H1 (cell line): ENCODE results near the gene MX1. TPM values are rescaled to one million over a fixed set of nuclear protein-coding genes. Genes with fewer than 3 reads are reported as not detected.

Experiments used
- CTCF ChIA-PET: fragments of 300-600 bp; sonication (Branson Sonifier 250); formaldehyde crosslinking; loops from one replicate; lab custom pipeline; 2021; ENCODE audit not compliant: partially characterized antibody; lab: Charles Lee
- POLR2A ChIA-PET: fragments of 300-600 bp; sonication (Branson Sonifier 250); formaldehyde crosslinking; loops from one replicate; lab custom pipeline; 2021; ENCODE audit warnings: inconsistent platforms; ENCODE audit not compliant: partially characterized antibody; lab: Charles Lee
- DNase-seq, 2 experiments: peaks; one replicate each; pipeline versions ENCODE4 v3.0.0 to v3.0.0-alpha.2; 2010 to 2022; ENCODE audit warnings: low spot score in 2 of 2, low read depth in 1 of 2, mixed read lengths in 1 of 2
- FAIRE-seq: peaks from 2 replicates; lab custom pipeline; 2011; peaks lifted over from hg19 to GRCh38; lab: Jason Lieb, UNC
- H2AFZ ChIP-seq: 2 replicates; pipeline ENCODE4 v1.8.1; 2012; ENCODE audit warnings: low read length, inconsistent platforms
- H2AK5ac ChIP-seq: 2 replicates; pipeline ENCODE4 v1.6.1; 2013; ENCODE audit warnings: low read depth, low read length
- H2BK120ac ChIP-seq: replicated peaks from 2 replicates; pipeline ENCODE3; 2013; ENCODE audit warnings: low read depth, low read length, inconsistent platforms
- H2BK12ac ChIP-seq: 2 replicates; pipeline ENCODE4 v1.6.1; 2013; ENCODE audit warnings: low read depth, low read length
- H2BK15ac ChIP-seq: 2 replicates; pipeline ENCODE4 v1.6.1; 2013; ENCODE audit warnings: low read length
- H2BK20ac ChIP-seq: 2 replicates; pipeline ENCODE4 v1.6.1; 2013; ENCODE audit warnings: low read length
- H2BK5ac ChIP-seq: 2 replicates; pipeline ENCODE4 v1.6.1; 2013; ENCODE audit warnings: low read depth, low read length
- H3K14ac ChIP-seq: 2 replicates; pipeline ENCODE4 v1.6.1; 2013; ENCODE audit warnings: inconsistent platforms; ENCODE audit not compliant: insufficient read length
- H3K18ac ChIP-seq: 2 replicates; pipeline ENCODE4 v1.6.1; 2013; ENCODE audit warnings: low read length; ENCODE audit errors: extremely low read depth
- H3K23ac ChIP-seq: 2 replicates; pipeline ENCODE4 v1.6.1; 2013; ENCODE audit warnings: inconsistent platforms; ENCODE audit not compliant: insufficient read length
- H3K23me2 ChIP-seq: 2 replicates; pipeline ENCODE4 v1.6.1; 2013; ENCODE audit warnings: low read depth, low read length
- H3K27ac ChIP-seq: 2 replicates; pipeline ENCODE4 v1.6.1; 2011; ENCODE audit warnings: low read depth, low read length, inconsistent platforms
- H3K27me3 ChIP-seq, 4 experiments: replicated peaks in 1 of 4; 1 replicate in 1 of 4; 2 replicates in 3 of 4; pipeline versions ENCODE4 v1.6.1 to v1.8.1; 2011 to 2013; ENCODE audit warnings: low read length in 3 of 4, mild to moderate bottlenecking in 3 of 4, inconsistent platforms in 2 of 4, mixed read lengths in 2 of 4, moderate library complexity in 1 of 4; ENCODE audit not compliant: control insufficient read depth in 3 of 4, insufficient read depth in 3 of 4; ENCODE audit errors: extremely low read depth in 1 of 4
- H3K36me3 ChIP-seq, 4 experiments: 2 replicates each; pipeline versions ENCODE4 v1.6.1 to v1.8.1; 2011 to 2013; ENCODE audit warnings: mild to moderate bottlenecking in 4 of 4, low read length in 3 of 4, moderate library complexity in 2 of 4, control low read depth in 1 of 4, inconsistent platforms in 1 of 4; ENCODE audit not compliant: insufficient read depth in 4 of 4, control insufficient read depth in 2 of 4
- H3K4ac ChIP-seq: replicated peaks from 2 replicates; pipeline ENCODE3; 2013; ENCODE audit warnings: low read length, low read depth, mixed read lengths, inconsistent platforms; ENCODE audit not compliant: insufficient read length
- H3K4me1 ChIP-seq, 4 experiments: replicated peaks in 1 of 4; 1 replicate in 1 of 4; 2 replicates in 3 of 4; pipeline versions ENCODE4 v1.6.1 to v1.8.1; 2011 to 2013; ENCODE audit warnings: low read length in 3 of 4, inconsistent platforms in 2 of 4, mixed read lengths in 1 of 4; ENCODE audit not compliant: insufficient read depth in 4 of 4, control insufficient read depth in 3 of 4
- H3K4me2 ChIP-seq, 2 experiments: 2 replicates each; pipeline versions ENCODE4 v1.6.1 to v1.8.1; 2011 to 2013; ENCODE audit warnings: low read depth in 2 of 2, low read length in 2 of 2, control low read depth in 1 of 2, inconsistent platforms in 1 of 2, mild to moderate bottlenecking in 1 of 2; ENCODE audit not compliant: insufficient read depth in 1 of 2
- H3K4me3 ChIP-seq, 4 experiments: fragments of 200-600, 300-600 bp in 1 of 4; sonication (generic), shearing (Covaris generic), sonication (Bioruptor Twin) in 1 of 4; 2 replicates each; pipeline versions ENCODE4 v1.5.1 to v1.8.1; 2011 to 2016; ENCODE audit warnings: low read length in 4 of 4, low read depth in 3 of 4, control low read depth in 2 of 4, inconsistent platforms in 2 of 4, mild to moderate bottlenecking in 2 of 4, mixed read lengths in 1 of 4, moderate library complexity in 1 of 4; ENCODE audit not compliant: insufficient read depth in 2 of 4; ENCODE audit errors: extremely low read depth in 1 of 4
- H3K56ac ChIP-seq: replicated peaks from 2 replicates; pipeline ENCODE3; 2013; ENCODE audit warnings: low read depth, mild to moderate bottlenecking, mixed read lengths, low read length, inconsistent platforms; ENCODE audit not compliant: insufficient read length
- H3K79me1 ChIP-seq: 2 replicates; pipeline ENCODE4 v1.6.1; 2013; ENCODE audit warnings: low read depth, low read length, control low read depth
- H3K79me2 ChIP-seq, 2 experiments: 2 replicates each; pipeline versions ENCODE4 v1.6.1 to v1.8.1; 2012 to 2013; ENCODE audit warnings: low read length in 2 of 2, mild to moderate bottlenecking in 2 of 2, inconsistent platforms in 1 of 2; ENCODE audit not compliant: insufficient read depth in 2 of 2, control insufficient read depth in 1 of 2
- H3K9ac ChIP-seq, 4 experiments: replicated peaks in 1 of 4; 1 replicate in 1 of 4; 2 replicates in 3 of 4; pipeline versions ENCODE4 v1.6.1 to v1.8.1; 2011 to 2013; ENCODE audit warnings: low read depth in 3 of 4, low read length in 3 of 4, control low read depth in 2 of 4, mild to moderate bottlenecking in 2 of 4, moderate library complexity in 2 of 4, inconsistent platforms in 1 of 4; ENCODE audit errors: extremely low read depth in 1 of 4
- H3K9me3 ChIP-seq, 2 experiments: 2 replicates each; pipeline versions ENCODE4 v1.6.1 to v1.8.1; 2012 to 2013; ENCODE audit warnings: mild to moderate bottlenecking in 2 of 2, moderate library complexity in 2 of 2, control low read depth in 1 of 2, inconsistent platforms in 1 of 2, low read depth in 1 of 2, low read length in 1 of 2, mixed read lengths in 1 of 2; ENCODE audit not compliant: insufficient read depth in 2 of 2
- H4K20me1 ChIP-seq, 2 experiments: replicated peaks in 1 of 2; 2 replicates each; pipeline versions ENCODE3 to v1.8.1; 2011 to 2013; ENCODE audit warnings: inconsistent platforms in 2 of 2, low read length in 2 of 2, mild to moderate bottlenecking in 1 of 2; ENCODE audit not compliant: insufficient read depth in 2 of 2, control insufficient read depth in 1 of 2
- H4K5ac ChIP-seq: 2 replicates; pipeline ENCODE4 v1.6.1; 2013; ENCODE audit warnings: low read length, low read depth, mixed read lengths, inconsistent platforms; ENCODE audit not compliant: insufficient read length
- H4K8ac ChIP-seq: 2 replicates; pipeline ENCODE4 v1.8.0; 2013; ENCODE audit warnings: mild to moderate bottlenecking, moderate library complexity, low read length, inconsistent platforms; ENCODE audit not compliant: insufficient read depth; ENCODE audit errors: extremely low read depth
- H4K91ac ChIP-seq: replicated peaks from 2 replicates; pipeline ENCODE3; 2013; ENCODE audit warnings: low read length, mixed read lengths, inconsistent platforms; ENCODE audit not compliant: insufficient read length
- BCL11A ChIP-seq, 2 experiments: IDR thresholded peaks; one replicate each; pipeline ENCODE4 v1.6.1; 2011; ENCODE audit warnings: low read depth in 2 of 2, low read length in 2 of 2, mild to moderate bottlenecking in 2 of 2
- CHD1 ChIP-seq: IDR thresholded peaks from 2 replicates; pipeline ENCODE4 v1.6.1; 2012; ENCODE audit warnings: low read depth, low read length, improper control_type of control experiment
- EP300 ChIP-seq, 2 experiments: IDR thresholded peaks; 1 replicate in 1 of 2; 2 replicates in 1 of 2; pipeline ENCODE4 v1.6.1; 2011 to 2012; ENCODE audit warnings: low read depth in 2 of 2, low read length in 2 of 2, mild to moderate bottlenecking in 2 of 2, borderline replicate concordance in 1 of 2, inconsistent platforms in 1 of 2, moderate library complexity in 1 of 2
- GTF2F1 ChIP-seq: IDR thresholded peaks from 2 replicates; pipeline ENCODE4 v1.6.1; 2012; ENCODE audit warnings: low read depth, low read length, improper control_type of control experiment, borderline replicate concordance
- JUND ChIP-seq: IDR thresholded peaks from 2 replicates; pipeline ENCODE4 v1.6.1; 2011; ENCODE audit warnings: mild to moderate bottlenecking, improper control_type of control experiment, low read length
- RBBP5 ChIP-seq: IDR thresholded peaks from 2 replicates; pipeline ENCODE4 v1.7.1; 2012; ENCODE audit warnings: low read depth, mild to moderate bottlenecking, inconsistent platforms, low read length, moderate library complexity, borderline replicate concordance
- RFX5 ChIP-seq: IDR thresholded peaks from 2 replicates; pipeline ENCODE4 v1.6.1; 2011; ENCODE audit warnings: low read depth, low read length, improper control_type of control experiment, borderline replicate concordance
- SIN3A ChIP-seq, 2 experiments: IDR thresholded peaks in 1 of 2; conservative IDR thresholded peaks in 1 of 2; 2 replicates each; pipeline ENCODE4 v1.6.1; 2011 to 2012; ENCODE audit warnings: low read length in 2 of 2, improper control_type of control experiment in 1 of 2, low read depth in 1 of 2, mild to moderate bottlenecking in 1 of 2
- SIRT6 ChIP-seq: IDR thresholded peaks from one replicate; pipeline ENCODE4 v1.7.1; 2012; ENCODE audit warnings: low read length, inconsistent platforms
- SIX5 ChIP-seq: IDR thresholded peaks from 2 replicates; pipeline ENCODE4 v1.6.1; 2011; ENCODE audit warnings: mild to moderate bottlenecking, low read depth, low read length
- SP2 ChIP-seq: IDR thresholded peaks from 2 replicates; pipeline ENCODE4 v1.6.1; 2012; ENCODE audit warnings: mild to moderate bottlenecking, low read length, inconsistent platforms
- SRF ChIP-seq: IDR thresholded peaks from 2 replicates; pipeline ENCODE4 v1.6.1; 2011; ENCODE audit warnings: mild to moderate bottlenecking, low read depth, low read length, moderate library complexity
- SUZ12 ChIP-seq: fragments of 200-600 bp; sonication (generic); IDR thresholded peaks from 2 replicates; pipeline ENCODE4 v1.6.1; 2012; ENCODE audit warnings: mild to moderate bottlenecking, inconsistent platforms, low read length, moderate library complexity, mixed read lengths
- TAF1 ChIP-seq: IDR thresholded peaks from 2 replicates; pipeline ENCODE4 v1.6.1; 2011; ENCODE audit warnings: mild to moderate bottlenecking, low read depth, low read length
- TBP ChIP-seq: IDR thresholded peaks from 2 replicates; pipeline ENCODE4 v1.6.1; 2011; ENCODE audit warnings: low read depth, low read length, improper control_type of control experiment
- WGBS, 2 experiments: shearing (Covaris generic) in 1 of 2; methylation state at CpG; one replicate each; pipeline versions ENCODE4 v1.1.6 to v1.1.7; 2013 to 2015; ENCODE audit warnings: low lambda C conversion rate in 2 of 2, mixed read lengths in 2 of 2, inconsistent platforms in 1 of 2, low coverage in 1 of 2, missing lambda C conversion rate in 1 of 2; ENCODE audit not compliant: insufficient replicate concordance in 2 of 2, insufficient coverage in 1 of 2, insufficient read length in 1 of 2; ENCODE audit errors: extremely low coverage in 1 of 2, missing lambda C conversion rate in 1 of 2; 5-methylcytosine and 5-hydroxymethylcytosine counted together
- polyA plus RNA-seq, 7 experiments: library from polyadenylated mRNA; depleted of rRNA in 3 of 7; stranded (reverse) in 5 of 7; unstranded in 2 of 7; fragments of >200 nt in 5 of 7; fragments of 200-250 nt in 2 of 7; gene quantifications; 1 replicate in 5 of 7; 2 replicates in 1 of 7; 4 replicates in 1 of 7; pipeline versions ENCODE4 v1.2.1 to v1.2.3, GENCODE V29; 2011 to 2013; ENCODE audit warnings: missing spikeins in 2 of 7, mixed read lengths in 2 of 7
- total RNA-seq: library from RNA; stranded (reverse); fragmentation: NEBNext Ultra II Directional; extraction: Animal tissue kit (Norgen Biotek cat#: 25700); gene quantifications from 2 replicates; pipeline ENCODE4 v1.2.1, GENCODE V29; 2021

Gene MX1
- total and polyA plus RNA-seq, 2 of the 8 experiments (the other 6 are each of a cell fraction or from before 2014, with no cell fraction given), result 3.8 to 5.7 TPM

GRCh38 chr21:41406340-41406739 lies 19.7 kb upstream of the MX1 start:
- POLR2A ChIA-PET, result no interaction called here
- DNase-seq (no peak), FAIRE-seq (no peak)
- Histone ChIP-seq H3K9ac (no peak overlapping the region), H3K4me2 (no peak overlapping the region), H2BK120ac (no peak overlapping the region), H3K4me3 (no peak overlapping the region), H2BK20ac (no peak overlapping the region), H3K27me3 (no peaks in the 10 kb centered on the region), H4K8ac (no peak overlapping the region), H4K91ac (no peak overlapping the region), H3K79me1 (no peaks in the 10 kb centered on the region), H3K4me1 (no peaks in the 10 kb centered on the region), H3K23me2 (no peaks in the 10 kb centered on the region), H2BK12ac (no peak overlapping the region), H3K56ac (no peak overlapping the region), H2AFZ (no peak overlapping the region), H3K36me3 (no peaks in the 10 kb centered on the region), H3K14ac (no peak overlapping the region), H2AK5ac (no peak overlapping the region), H3K27ac (no peak overlapping the region), H3K23ac (no peak overlapping the region), H3K4ac (no peak overlapping the region), H3K18ac (no peak overlapping the region), H4K20me1 (no peaks in the 10 kb centered on the region), H2BK15ac (no peak overlapping the region), H4K5ac (no peak overlapping the region), H3K79me2 (no peaks in the 10 kb centered on the region), H3K9me3 (no peaks in the 10 kb centered on the region), H2BK5ac (no peak overlapping the region)
- TF ChIP-seq SRF (no peak), SIX5 (no peak), JUND (no peak), EP300 (IDR thresholded peaks at IDR 0.05; ENCODE audit: borderline replicate concordance in 1 of 2, low read depth in 2 of 2, low read length in 2 of 2) (no peak), GTF2F1 (no peak), SIN3A (conservative IDR thresholded peaks at IDR 0.05 in 1 of 2, IDR thresholded peaks at IDR 0.05 in 1 of 2; ENCODE audit: low read depth in 1 of 2, low read length in 2 of 2) (no peak), SP2 (no peak), RBBP5 (no peak), CHD1 (no peak), TAF1 (no peak), SUZ12 (no peak), SIRT6 (no peak), TBP (no peak), RFX5 (no peak), BCL11A (IDR thresholded peaks at IDR 0.05; ENCODE audit: low read depth in 2 of 2, low read length in 2 of 2) (no peak)
- WGBS, 2 experiments, result 89% methylated on average over 6 of the region's 6 CpGs; no CpG with 5 or more reads in 1 of the 2 experiments
- CTCF ChIA-PET, result no interaction called here
